HepG2 (cell line): ENCODE measurements around the gene PFN1. TPM values are rescaled to one million over a fixed set of nuclear protein-coding genes. Genes with fewer than 3 reads are reported as not detected.

Experiments
- AKAP8 ChIP-seq: sonication (generic); formaldehyde crosslinking; IDR thresholded peaks from 2 replicates; pipeline ENCODE4 v1.5.1; 2020; ENCODE audit warnings: mild to moderate bottlenecking, missing genetic modification reagents
- BRD4 ChIP-seq: sonication (generic); formaldehyde crosslinking; IDR thresholded peaks from 2 replicates; pipeline ENCODE4 v1.4.0; 2020; ENCODE audit warnings: missing genetic modification reagents
- GABPA ChIP-seq, 2 experiments: IDR thresholded peaks; 2 replicates each; pipeline ENCODE4 v1.6.1; 2011 to 2016; ENCODE audit warnings: low read depth in 2 of 2, low read length in 1 of 2, missing biosample characterization in 1 of 2, missing genetic modification characterization in 1 of 2
- ISX ChIP-seq: sonication (generic); formaldehyde crosslinking; conservative IDR thresholded peaks from 2 replicates; pipeline ENCODE4 v1.5.0; 2020; ENCODE audit warnings: missing genetic modification reagents
- KDM3A ChIP-seq: IDR thresholded peaks from 2 replicates; pipeline ENCODE4 v1.6.1; 2018; ENCODE audit warnings: low read depth, missing compliant biosample characterization
- MIER2 ChIP-seq: IDR thresholded peaks from 2 replicates; pipeline ENCODE4 v1.6.1; 2016; ENCODE audit warnings: missing biosample characterization, missing genetic modification reagents
- NCOR1 ChIP-seq: fragments of 200-600 bp; sonication (generic); IDR thresholded peaks from 2 replicates; pipeline ENCODE4 v1.7.0; 2017; ENCODE audit warnings: antibody characterized with exemption, low read length, borderline replicate concordance
- NR2F6 ChIP-seq, 2 experiments: IDR thresholded peaks; 2 replicates each; pipeline ENCODE4 v1.6.1; 2016; ENCODE audit warnings: antibody characterized with exemption in 1 of 2, mild to moderate bottlenecking in 1 of 2
- SAP130 ChIP-seq: IDR thresholded peaks from 2 replicates; pipeline ENCODE4 v1.6.1; 2016; ENCODE audit warnings: low read depth
- SIX4 ChIP-seq: sonication (generic); formaldehyde crosslinking; IDR thresholded peaks from 2 replicates; pipeline ENCODE4 v1.4.0; 2020; ENCODE audit warnings: missing genetic modification reagents
- SOX6 ChIP-seq, 2 experiments: fragments of 450-650 bp in 1 of 2; sonication (generic) in 1 of 2; formaldehyde crosslinking in 1 of 2; IDR thresholded peaks; 2 replicates each; pipeline versions ENCODE4 v1.4.0 to v1.6.1; 2017 to 2020; ENCODE audit warnings: antibody characterized with exemption in 1 of 2, mild to moderate bottlenecking in 1 of 2, missing genetic modification reagents in 1 of 2
- SRF ChIP-seq: IDR thresholded peaks from 2 replicates; pipeline ENCODE4 v1.6.1; 2011; ENCODE audit warnings: mild to moderate bottlenecking, low read depth, low read length, moderate library complexity
- SRY ChIP-seq: sonication (generic); formaldehyde crosslinking; IDR thresholded peaks from 2 replicates; pipeline ENCODE4 v1.8.0; 2022; ENCODE audit warnings: mild to moderate bottlenecking, missing genetic modification reagents
- ZBTB10 ChIP-seq: sonication (generic); formaldehyde crosslinking; IDR thresholded peaks from 2 replicates; pipeline ENCODE4 v1.4.0; 2020; ENCODE audit warnings: missing genetic modification reagents, borderline replicate concordance
- ZNF335 ChIP-seq: sonication (generic); formaldehyde crosslinking; IDR thresholded peaks from 2 replicates; pipeline ENCODE4 v1.4.0; 2020; ENCODE audit warnings: missing genetic modification reagents
- ZNF792 ChIP-seq: IDR thresholded peaks from 2 replicates; pipeline ENCODE4 v1.6.1; 2016
- polyA plus RNA-seq, 8 experiments: library from polyadenylated mRNA; depleted of rRNA in 3 of 8; stranded (reverse) in 7 of 8; unstranded in 1 of 8; fragments of >200 nt; fragmentation: Illumina TruSeq in 4 of 8; extraction: Trizol in 4 of 8; gene quantifications; 2 replicates each; pipeline versions ENCODE4 v1.2.1 to v1.2.3, GENCODE V29; 2011 to 2016; ENCODE audit warnings: low read depth in 4 of 8, missing spikeins in 1 of 8, mixed read lengths in 1 of 8; ENCODE audit not compliant: insufficient read depth in 1 of 8
- total RNA-seq, 5 experiments: library from RNA; depleted of rRNA; stranded (reverse); fragments of >200 nt; fragmentation: Illumina TruSeq; extraction: Trizol; gene quantifications; 2 replicates each; pipeline ENCODE4 v1.2.3, GENCODE V29; 2016; ENCODE audit warnings: low read depth in 1 of 5
- TF ChIP-seq, protein P1 (sequence below): sonication (generic); formaldehyde crosslinking; IDR thresholded peaks from 2 replicates; pipeline ENCODE4 v1.9.0; 2022; ENCODE audit warnings: missing genetic modification reagents, mild to moderate bottlenecking, borderline replicate concordance
- TF ChIP-seq, protein P2 (sequence below): IDR thresholded peaks from 2 replicates; pipeline ENCODE4 v1.6.1; 2016; ENCODE audit warnings: missing biosample characterization, missing genetic modification reagents, low read depth
- TF ChIP-seq, protein P3 (sequence below): sonication (generic); formaldehyde crosslinking; IDR thresholded peaks from 2 replicates; pipeline ENCODE4 v1.4.0; 2020; ENCODE audit warnings: missing genetic modification reagents
- TF ChIP-seq, protein P4 (sequence below): sonication (generic); formaldehyde crosslinking; IDR thresholded peaks from 2 replicates; pipeline ENCODE4 v1.5.0; 2020; ENCODE audit warnings: mild to moderate bottlenecking, missing genetic modification reagents, moderate library complexity

The PFN1 gene
- total and polyA plus RNA-seq, 2 of the 13 experiments (the other 11 are each of a cell fraction or from before 2014, with no cell fraction given), result 494 to 613 TPM

- TF ChIP-seq, protein P1, sequence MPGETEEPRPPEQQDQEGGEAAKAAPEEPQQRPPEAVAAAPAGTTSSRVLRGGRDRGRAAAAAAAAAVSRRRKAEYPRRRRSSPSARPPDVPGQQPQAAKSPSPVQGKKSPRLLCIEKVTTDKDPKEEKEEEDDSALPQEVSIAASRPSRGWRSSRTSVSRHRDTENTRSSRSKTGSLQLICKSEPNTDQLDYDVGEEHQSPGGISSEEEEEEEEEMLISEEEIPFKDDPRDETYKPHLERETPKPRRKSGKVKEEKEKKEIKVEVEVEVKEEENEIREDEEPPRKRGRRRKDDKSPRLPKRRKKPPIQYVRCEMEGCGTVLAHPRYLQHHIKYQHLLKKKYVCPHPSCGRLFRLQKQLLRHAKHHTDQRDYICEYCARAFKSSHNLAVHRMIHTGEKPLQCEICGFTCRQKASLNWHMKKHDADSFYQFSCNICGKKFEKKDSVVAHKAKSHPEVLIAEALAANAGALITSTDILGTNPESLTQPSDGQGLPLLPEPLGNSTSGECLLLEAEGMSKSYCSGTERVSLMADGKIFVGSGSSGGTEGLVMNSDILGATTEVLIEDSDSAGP (CRISPR knock-in tag), result peak; percentile 55; the same call in 1 of the 2 replicates
- TF ChIP-seq ZNF792 (CRISPR knock-in tag) (peak; percentile 94), SAP130 (CRISPR knock-in tag) (peak; percentile 71; the same call in 1 of the 2 replicates), SRF (no peak), SRY (CRISPR knock-in tag) (no peak), KDM3A (CRISPR knock-in tag) (peak; percentile 56; the same call in 1 of the 2 replicates), MIER2 (CRISPR knock-in tag) (0 out of 2 replicates have a peak, but pooled peaks have one; percentile 49), ZBTB10 (peak; percentile 27; the same call in 1 of the 2 replicates), ZNF335 (CRISPR knock-in tag) (peak; percentile 24; the same call in 1 of the 2 replicates), NCOR1 (peak; percentile 49; the same call in 1 of the 2 replicates), SOX6 (IDR thresholded peaks at IDR 0.05) (no peak), SOX6 (CRISPR knock-in tag; IDR thresholded peaks at IDR 0.05) (0 out of 2 replicates have a peak, but pooled peaks have one; percentile 20), BRD4 (0 out of 2 replicates have a peak, but pooled peaks have one; percentile 28), AKAP8 (CRISPR knock-in tag) (peak; percentile 14; the same call in 1 of the 2 replicates), NR2F6 (IDR thresholded peaks at IDR 0.05) (peak; percentile 82), NR2F6 (CRISPR knock-in tag; IDR thresholded peaks at IDR 0.05) (peak; percentile 85), SIX4 (CRISPR knock-in tag) (peak; percentile 92), GABPA (IDR thresholded peaks at IDR 0.05; ENCODE audit: low read depth, low read length) (no peak), GABPA (CRISPR knock-in tag; IDR thresholded peaks at IDR 0.05; ENCODE audit: low read depth) (0 out of 2 replicates have a peak, but pooled peaks have one; percentile 30), ISX (no peak)
- TF ChIP-seq, protein P2, sequence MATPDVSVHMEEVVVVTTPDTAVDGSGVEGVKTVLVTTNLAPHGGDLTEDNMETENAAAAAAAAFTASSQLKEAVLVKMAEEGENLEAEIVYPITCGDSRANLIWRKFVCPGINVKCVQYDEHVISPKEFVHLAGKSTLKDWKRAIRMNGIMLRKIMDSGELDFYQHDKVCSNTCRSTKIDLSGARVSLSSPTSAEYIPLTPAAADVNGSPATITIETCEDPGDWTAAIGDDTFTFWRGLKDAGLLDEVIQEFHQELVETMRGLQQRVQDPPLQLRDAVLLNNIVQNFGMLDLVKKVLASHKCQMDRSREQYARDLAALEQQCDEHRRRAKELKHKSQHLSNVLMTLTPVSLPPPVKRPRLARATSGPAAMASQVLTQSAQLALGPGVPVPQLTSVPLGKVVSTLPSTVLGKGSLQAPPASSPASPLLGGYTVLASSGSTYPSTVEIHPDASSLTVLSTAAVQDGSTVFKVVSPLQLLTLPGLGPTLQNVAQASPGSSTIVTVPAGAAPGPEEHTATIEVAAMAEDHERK (CRISPR knock-in tag), result no peak
- TF ChIP-seq, protein P3, sequence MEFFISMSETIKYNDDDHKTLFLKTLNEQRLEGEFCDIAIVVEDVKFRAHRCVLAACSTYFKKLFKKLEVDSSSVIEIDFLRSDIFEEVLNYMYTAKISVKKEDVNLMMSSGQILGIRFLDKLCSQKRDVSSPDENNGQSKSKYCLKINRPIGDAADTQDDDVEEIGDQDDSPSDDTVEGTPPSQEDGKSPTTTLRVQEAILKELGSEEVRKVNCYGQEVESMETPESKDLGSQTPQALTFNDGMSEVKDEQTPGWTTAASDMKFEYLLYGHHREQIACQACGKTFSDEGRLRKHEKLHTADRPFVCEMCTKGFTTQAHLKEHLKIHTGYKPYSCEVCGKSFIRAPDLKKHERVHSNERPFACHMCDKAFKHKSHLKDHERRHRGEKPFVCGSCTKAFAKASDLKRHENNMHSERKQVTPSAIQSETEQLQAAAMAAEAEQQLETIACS (CRISPR knock-in tag), result no peak
- TF ChIP-seq, protein P4, sequence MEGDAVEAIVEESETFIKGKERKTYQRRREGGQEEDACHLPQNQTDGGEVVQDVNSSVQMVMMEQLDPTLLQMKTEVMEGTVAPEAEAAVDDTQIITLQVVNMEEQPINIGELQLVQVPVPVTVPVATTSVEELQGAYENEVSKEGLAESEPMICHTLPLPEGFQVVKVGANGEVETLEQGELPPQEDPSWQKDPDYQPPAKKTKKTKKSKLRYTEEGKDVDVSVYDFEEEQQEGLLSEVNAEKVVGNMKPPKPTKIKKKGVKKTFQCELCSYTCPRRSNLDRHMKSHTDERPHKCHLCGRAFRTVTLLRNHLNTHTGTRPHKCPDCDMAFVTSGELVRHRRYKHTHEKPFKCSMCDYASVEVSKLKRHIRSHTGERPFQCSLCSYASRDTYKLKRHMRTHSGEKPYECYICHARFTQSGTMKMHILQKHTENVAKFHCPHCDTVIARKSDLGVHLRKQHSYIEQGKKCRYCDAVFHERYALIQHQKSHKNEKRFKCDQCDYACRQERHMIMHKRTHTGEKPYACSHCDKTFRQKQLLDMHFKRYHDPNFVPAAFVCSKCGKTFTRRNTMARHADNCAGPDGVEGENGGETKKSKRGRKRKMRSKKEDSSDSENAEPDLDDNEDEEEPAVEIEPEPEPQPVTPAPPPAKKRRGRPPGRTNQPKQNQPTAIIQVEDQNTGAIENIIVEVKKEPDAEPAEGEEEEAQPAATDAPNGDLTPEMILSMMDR (CRISPR knock-in tag), result no peak; the same call in 1 of the 2 replicates
Observed at GRCh38 chr17:4950746-4951204, 2.4 kb upstream of the PFN1 start, which contains the start of gene ENO3 (continued).
